Measurements from ENCODE around the gene TAPT1.

- no peak for TF ChIP-seq POLR2A (IDR thresholded peaks at IDR 0.05; ENCODE audit: low read depth, low read length)
- no peak for TF ChIP-seq TAF1 (IDR thresholded peaks at IDR 0.05; ENCODE audit: borderline replicate concordance, low read depth, low read length)
These were observed 1.2 kb upstream of the TAPT1 start for GRCh38 chr4:16227462-16227868.

Data from GM12892 (cell line).